Measurements from ENCODE around the gene MICB.

- TF ChIP-seq EZH2phosphoT487 (conservative IDR thresholded peaks at IDR 0.05; ENCODE audit: low read length) (no peak), CTCF (IDR thresholded peaks at IDR 0.05; ENCODE audit: insufficient read depth, low read length, poor library complexity, severe bottlenecking) (no peak)
Observed at GRCh38 chr6:31473780-31474761, 23.9 kb upstream of the MICB start.

Measured in SU-DHL-6 (cell line).